ENCODE data around the gene CDKN2AIPNL.

DNA sequence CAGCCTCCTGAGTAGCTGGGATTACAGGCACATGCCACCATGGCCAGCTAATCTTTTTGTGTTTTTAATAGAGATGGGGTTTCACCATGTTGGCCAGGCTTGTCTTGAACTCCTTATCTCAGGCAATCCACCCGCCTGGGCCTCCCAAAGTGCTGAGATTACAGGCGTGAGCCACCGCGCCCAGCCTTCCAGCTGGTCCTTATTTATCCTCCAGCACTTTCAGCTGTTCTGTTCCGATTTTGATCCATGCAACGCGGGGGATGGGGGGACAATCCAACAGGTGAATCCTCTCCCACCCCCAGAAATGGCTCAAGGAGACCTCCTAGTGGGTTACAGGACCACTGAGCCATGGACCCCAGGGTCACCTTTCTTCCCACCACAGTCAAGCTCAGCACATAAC, 14.7 kb upstream of the CDKN2AIPNL start:
- TF ChIP-seq, protein P1, sequence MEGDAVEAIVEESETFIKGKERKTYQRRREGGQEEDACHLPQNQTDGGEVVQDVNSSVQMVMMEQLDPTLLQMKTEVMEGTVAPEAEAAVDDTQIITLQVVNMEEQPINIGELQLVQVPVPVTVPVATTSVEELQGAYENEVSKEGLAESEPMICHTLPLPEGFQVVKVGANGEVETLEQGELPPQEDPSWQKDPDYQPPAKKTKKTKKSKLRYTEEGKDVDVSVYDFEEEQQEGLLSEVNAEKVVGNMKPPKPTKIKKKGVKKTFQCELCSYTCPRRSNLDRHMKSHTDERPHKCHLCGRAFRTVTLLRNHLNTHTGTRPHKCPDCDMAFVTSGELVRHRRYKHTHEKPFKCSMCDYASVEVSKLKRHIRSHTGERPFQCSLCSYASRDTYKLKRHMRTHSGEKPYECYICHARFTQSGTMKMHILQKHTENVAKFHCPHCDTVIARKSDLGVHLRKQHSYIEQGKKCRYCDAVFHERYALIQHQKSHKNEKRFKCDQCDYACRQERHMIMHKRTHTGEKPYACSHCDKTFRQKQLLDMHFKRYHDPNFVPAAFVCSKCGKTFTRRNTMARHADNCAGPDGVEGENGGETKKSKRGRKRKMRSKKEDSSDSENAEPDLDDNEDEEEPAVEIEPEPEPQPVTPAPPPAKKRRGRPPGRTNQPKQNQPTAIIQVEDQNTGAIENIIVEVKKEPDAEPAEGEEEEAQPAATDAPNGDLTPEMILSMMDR (IDR thresholded peaks at IDR 0.05): no peak
- TF ChIP-seq POLR2A (IDR thresholded peaks at IDR 0.05): no peak
